Measurements from ENCODE around the gene RUSC1. TPM values are rescaled to one million over a fixed set of nuclear protein-coding genes. Genes with fewer than 3 reads are reported as not detected.

Gene RUSC1
- total and polyA plus RNA-seq, 4 donors, result 19.7 to 102 (median 46.0) TPM

- Histone ChIP-seq H3K9me3 (ENCODE audit: control insufficient read depth, low read length) (no peaks in the 10 kb centered on the region), H3K27me3 (ENCODE audit: control insufficient read depth in 1 of 2, insufficient read depth in 2 of 2, low read length in 1 of 2) (no peaks in the 10 kb centered on the region), H3K4me1 (ENCODE audit: control insufficient read depth in 1 of 2, insufficient read depth in 2 of 2, low read length in 2 of 2) (no peaks in the 10 kb centered on the region), H3K36me3 (ENCODE audit: control insufficient read depth in 1 of 2, insufficient read depth in 2 of 2, low read length in 1 of 2) (peaks cover 8 to 12% of the 10 kb centered on the region in 2 donors), H3K4me3 (ENCODE audit: low read length in 2 of 2) (no peak overlapping the region), H3K27ac (ENCODE audit: low read depth in 1 of 2, low read length in 2 of 2) (no peak overlapping the region)
- no peak for DNase-seq
- WGBS, 2 donors, result 85 to 86% methylated on average over 8 of the region's 8 CpGs
- no peak for ATAC-seq (ENCODE audit: low FRiP score)
- intact Hi-C loops (cut with DNase I), result no loop called here
Observed at GRCh38 chr1:155339515-155340097, 18.9 kb downstream of the RUSC1 start.

GRCh38 chr1:155342842-155343241, 22.1 kb downstream of the RUSC1 start:
- Histone ChIP-seq H3K27me3 (ENCODE audit: control insufficient read depth in 1 of 2, insufficient read depth in 2 of 2, low read length in 1 of 2) (no peaks in the 10 kb centered on the region), H3K4me1 (ENCODE audit: control insufficient read depth in 1 of 2, insufficient read depth in 2 of 2, low read length in 2 of 2) (no peaks in the 10 kb centered on the region), H3K4me3 (ENCODE audit: low read length in 2 of 2) (no peak overlapping the region), H3K27ac (ENCODE audit: low read depth in 1 of 2, low read length in 2 of 2) (no peak overlapping the region), H3K9me3 (ENCODE audit: control insufficient read depth, low read length) (no peaks in the 10 kb centered on the region), H3K36me3 (ENCODE audit: control insufficient read depth in 1 of 2, insufficient read depth in 2 of 2, low read length in 1 of 2) (peaks cover 13 to 15% of the 10 kb centered on the region in 2 donors)
- ATAC-seq (ENCODE audit: low FRiP score), result no peak
- no peak for DNase-seq
- intact Hi-C loops (cut with DNase I), result no loop called here
- WGBS, 2 donors, result 87 to 90% methylated on average over 3 of the region's 3 CpGs

- Histone ChIP-seq H3K36me3 (ENCODE audit: control insufficient read depth in 1 of 2, insufficient read depth in 2 of 2, low read length in 1 of 2) (peaks cover 1 to 9% of the 10 kb centered on the region in 2 donors), H3K4me1 (ENCODE audit: control insufficient read depth in 1 of 2, insufficient read depth in 2 of 2, low read length in 2 of 2) (no peaks in the 10 kb centered on the region), H3K4me3 (ENCODE audit: low read length in 2 of 2) (no peak overlapping the region), H3K9me3 (ENCODE audit: control insufficient read depth, low read length) (no peaks in the 10 kb centered on the region), H3K27me3 (ENCODE audit: control insufficient read depth in 1 of 2, insufficient read depth in 2 of 2, low read length in 1 of 2) (no peaks in the 10 kb centered on the region), H3K27ac (ENCODE audit: low read depth in 1 of 2, low read length in 2 of 2) (no peak overlapping the region)
- ATAC-seq (ENCODE audit: low FRiP score) (no peak), DNase-seq (no peak)
- WGBS, 2 donors, result 91 to 93% methylated on average over 6 of the region's 6 CpGs
- intact Hi-C loops (cut with DNase I), result no loop called here
Observed at GRCh38 chr1:155352631-155353030, 31.9 kb downstream of the RUSC1 start.

- intact Hi-C loops (cut with DNase I), result no loop called here
- DNase-seq (no peak), ATAC-seq (ENCODE audit: low FRiP score) (no peak)
- Histone ChIP-seq H3K4me1 (ENCODE audit: control insufficient read depth in 1 of 2, insufficient read depth in 2 of 2, low read length in 2 of 2) (no peaks in the 10 kb centered on the region), H3K4me3 (ENCODE audit: low read length in 2 of 2) (no peak overlapping the region), H3K27ac (ENCODE audit: low read depth in 1 of 2, low read length in 2 of 2) (no peak overlapping the region), H3K27me3 (ENCODE audit: control insufficient read depth in 1 of 2, insufficient read depth in 2 of 2, low read length in 1 of 2) (no peaks in the 10 kb centered on the region), H3K9me3 (ENCODE audit: control insufficient read depth, low read length) (no peaks in the 10 kb centered on the region), H3K36me3 (ENCODE audit: control insufficient read depth in 1 of 2, insufficient read depth in 2 of 2, low read length in 1 of 2) (peaks cover 0 to 7% of the 10 kb centered on the region in 2 donors)
- WGBS, 2 donors, result 93 to 94% methylated on average over 1 of the region's 1 CpG
Observed at GRCh38 chr1:155360051-155360450, 39.4 kb downstream of the RUSC1 start.

GRCh38 chr1:155379180-155379579, 58.5 kb downstream of the RUSC1 start:
- Histone ChIP-seq H3K27ac (ENCODE audit: low read depth in 1 of 2, low read length in 2 of 2) (peak overlapping the region in 1 of 2 donors; percentile 14), H3K27me3 (ENCODE audit: control insufficient read depth in 1 of 2, insufficient read depth in 2 of 2, low read length in 1 of 2) (no peaks in the 10 kb centered on the region), H3K36me3 (ENCODE audit: control insufficient read depth in 1 of 2, insufficient read depth in 2 of 2, low read length in 1 of 2) (no peaks in the 10 kb centered on the region), H3K4me3 (ENCODE audit: low read length in 2 of 2) (peak overlapping the region; percentile 10 to 20), H3K4me1 (ENCODE audit: control insufficient read depth in 1 of 2, insufficient read depth in 2 of 2, low read length in 2 of 2) (no peaks in the 10 kb centered on the region), H3K9me3 (ENCODE audit: control insufficient read depth, low read length) (no peaks in the 10 kb centered on the region)
- peak; percentile 12 for ATAC-seq (ENCODE audit: low FRiP score)
- intact Hi-C loops (cut with DNase I), result no loop called here
- DNase-seq, result no peak
- WGBS, 2 donors, result 2 to 6% methylated on average over 3 of the region's 3 CpGs

- H3K4me3 ChIP-seq (ENCODE audit: low read length in 2 of 2), result no peak overlapping the region
- no peaks in the 10 kb centered on the region for H3K4me1 ChIP-seq (ENCODE audit: control insufficient read depth in 1 of 2, insufficient read depth in 2 of 2, low read length in 2 of 2)
- no peaks in the 10 kb centered on the region for H3K36me3 ChIP-seq (ENCODE audit: control insufficient read depth in 1 of 2, insufficient read depth in 2 of 2, low read length in 1 of 2)
- H3K27me3 ChIP-seq (ENCODE audit: control insufficient read depth in 1 of 2, insufficient read depth in 2 of 2, low read length in 1 of 2), result no peaks in the 10 kb centered on the region
- ATAC-seq (ENCODE audit: low FRiP score) (peak; percentile 90), DNase-seq (no peak)
- intact Hi-C loops (cut with DNase I), result no loop called here
- H3K27ac ChIP-seq (ENCODE audit: low read depth in 1 of 2, low read length in 2 of 2), result no peak overlapping the region
- H3K9me3 ChIP-seq (ENCODE audit: control insufficient read depth, low read length), result no peaks in the 10 kb centered on the region
Observed at GRCh38 chr1:155379631-155380090, 59.0 kb downstream of the RUSC1 start.

Small RNA genes lying within 50 kb of the gene (microRNA-seq; reads per million reads assigned to microRNA genes)
- 0 reads per million in 2 donors for gene MIR555

Other genes with a start within 250 kb of the RUSC1 start
- 1 to 10 TPM; 1.8 to 3.2 TPM for gene EFNA3, start 242.1 kb upstream of the RUSC1 start, total RNA-seq
- gene EFNA3, start 242.1 kb upstream of the RUSC1 start, polyA plus RNA-seq, result under 1 TPM in 1 of 2 donors, not detected in 1; 0.41 TPM
- gene EFNA1, start 193.0 kb upstream of the RUSC1 start, total RNA-seq, result 10 to 100 TPM; 18.9 to 49.1 TPM
- gene EFNA1, start 193.0 kb upstream of the RUSC1 start, polyA plus RNA-seq, result 10 to 100 TPM in 1 of 2 donors, 1 to 10 TPM in 1; 7.1 to 12.1 TPM
- 10 to 100 TPM; 19.8 to 26.8 TPM for gene SLC50A1, start 185.0 kb upstream of the RUSC1 start, total RNA-seq
- 10 to 100 TPM; 22.7 to 28.2 TPM for gene SLC50A1, start 185.0 kb upstream of the RUSC1 start, polyA plus RNA-seq
- gene DPM3, start 180.4 kb upstream of the RUSC1 start, total RNA-seq, result 10 to 100 TPM; 42.4 to 52.4 TPM
- gene DPM3, start 180.4 kb upstream of the RUSC1 start, polyA plus RNA-seq, result 100 to 1,000 TPM; 162 to 200 TPM
- gene KRTCAP2, start 147.6 kb upstream of the RUSC1 start, total RNA-seq, result 100 to 1,000 TPM; 136 to 143 TPM
- 100 to 1,000 TPM; 179 to 255 TPM for gene KRTCAP2, start 147.6 kb upstream of the RUSC1 start, polyA plus RNA-seq
- 1 to 10 TPM; 1.6 to 3.4 TPM for gene TRIM46, start 147.0 kb upstream of the RUSC1 start, total RNA-seq
- gene TRIM46, start 147.0 kb upstream of the RUSC1 start, polyA plus RNA-seq, result 1 to 10 TPM in 1 of 2 donors, under 1 TPM in 1; 0.50 to 2.1 TPM
- gene THBS3, start 113.0 kb upstream of the RUSC1 start, total RNA-seq, result 10 to 100 TPM; 58.9 to 97.9 TPM
- 100 to 1,000 TPM in 1 of 2 donors, 10 to 100 TPM in 1; 21.7 to 195 TPM for gene THBS3, start 113.0 kb upstream of the RUSC1 start, polyA plus RNA-seq
- 10 to 100 TPM; 20.3 to 21.3 TPM for gene MTX1, start 112.2 kb upstream of the RUSC1 start, total RNA-seq
- 10 to 100 TPM; 26.2 to 52.9 TPM for gene MTX1, start 112.2 kb upstream of the RUSC1 start, polyA plus RNA-seq
- gene ENTREP3, start 65.4 kb upstream of the RUSC1 start, total RNA-seq, result 10 to 100 TPM; 22.8 to 28.7 TPM
- gene ENTREP3, start 65.4 kb upstream of the RUSC1 start, polyA plus RNA-seq, result 10 to 100 TPM in 1 of 2 donors, 1 to 10 TPM in 1; 6.0 to 25.4 TPM
- 10 to 100 TPM; 36.9 to 39.7 TPM for gene SCAMP3, start 58.5 kb upstream of the RUSC1 start, total RNA-seq
- 10 to 100 TPM; 11.9 to 46.8 TPM for gene SCAMP3, start 58.5 kb upstream of the RUSC1 start, polyA plus RNA-seq
- gene CLK2, start 47.4 kb upstream of the RUSC1 start, total RNA-seq, result 10 to 100 TPM; 39.6 to 63.0 TPM
- gene CLK2, start 47.4 kb upstream of the RUSC1 start, polyA plus RNA-seq, result 10 to 100 TPM in 1 of 2 donors, 1 to 10 TPM in 1; 9.3 to 88.6 TPM
- gene HCN3, start 43.4 kb upstream of the RUSC1 start, total RNA-seq, result 1 to 10 TPM; 1.8 to 5.7 TPM
- 1 to 10 TPM in 1 of 2 donors, under 1 TPM in 1; 0.13 to 3.1 TPM for gene HCN3, start 43.4 kb upstream of the RUSC1 start, polyA plus RNA-seq
- not detected for gene PKLR, start 19.5 kb upstream of the RUSC1 start, total RNA-seq
- gene PKLR, start 19.5 kb upstream of the RUSC1 start, polyA plus RNA-seq, result 1 to 10 TPM in 1 of 2 donors, not detected in 1; 1.0 TPM
- gene FDPS, start 12.0 kb upstream of the RUSC1 start, total RNA-seq, result 100 to 1,000 TPM in 1 of 2 donors, 10 to 100 TPM in 1; 88.6 to 104 TPM
- 100 to 1,000 TPM in 1 of 2 donors, 10 to 100 TPM in 1; 72.9 to 127 TPM for gene FDPS, start 12.0 kb upstream of the RUSC1 start, polyA plus RNA-seq
- 10 to 100 TPM; 73.1 to 93.5 TPM for gene ASH1L, start 241.9 kb downstream of the RUSC1 start, total RNA-seq
- gene ASH1L, start 241.9 kb downstream of the RUSC1 start, polyA plus RNA-seq, result 10 to 100 TPM; 13.1 to 14.6 TPM

All from aorta (tissue), 5 donors.